K562 (cell line): Measurements from ENCODE around the gene SNIP1. TPM values are rescaled to one million over a fixed set of nuclear protein-coding genes. Genes with fewer than 3 reads are reported as not detected.

Experiments
- ATAC-seq: fragments of 200-7000 bp; cut with Tn5 transposase; 3 replicates; pipeline ENCODE4 v1.9.1; 2020; ENCODE audit warnings: moderate library complexity
- BruUV-seq: library from RNA; stranded (reverse); fragments of 400-500 nt; replicated peaks from 2 replicates; lab custom pipeline; 2021; lab: Mats Ljungman, UMichigan
- CTCF ChIA-PET: fragments of 300-600 bp; formaldehyde crosslinking; extraction: SDS; loops from one replicate; lab custom pipeline; 2021; ENCODE audit warnings: low intra/inter-chr PET ratio; lab: Yijun Ruan, JAX
- POLR2A ChIA-PET: fragments of 300-600, 350-650 bp; sonication (Branson Sonifier 250); formaldehyde crosslinking; extraction: SDS; loops from one replicate; lab custom pipeline; 2021; ENCODE audit warnings: antibody characterized with exemption, inconsistent platforms; lab: Yijun Ruan, JAX
- DNase-seq, 4 experiments: peaks; one replicate each; pipeline versions ENCODE4 v3.0.0 to v3.0.0-alpha.2; 2011 to 2018; ENCODE audit warnings: low spot score in 3 of 4, mixed read lengths in 3 of 4; ENCODE audit errors: extremely low read depth in 1 of 4
- FAIRE-seq: peaks from 2 replicates; lab custom pipeline; 2011; peaks lifted over from hg19 to GRCh38; lab: Jason Lieb, UNC
- H2AFZ ChIP-seq: 2 replicates; pipeline ENCODE4 v1.6.0; 2011; ENCODE audit warnings: low read depth, low read length, control low read depth, inconsistent platforms
- H3K27ac ChIP-seq: fragments of 200-600 bp; 3 replicates; pipeline ENCODE4 v1.8.0; 2011; ENCODE audit warnings: low read depth, mild to moderate bottlenecking, control low read depth, inconsistent platforms, low read length, moderate library complexity, mixed read lengths; ENCODE audit errors: extremely low read depth
- H3K27me3 ChIP-seq, 2 experiments: fragments of 300-600 bp in 1 of 2; 2 replicates in 1 of 2; 3 replicates in 1 of 2; pipeline versions ENCODE4 v1.6.0 to v1.8.0; 2011; ENCODE audit warnings: inconsistent platforms in 2 of 2, low read length in 2 of 2, mild to moderate bottlenecking in 1 of 2, mixed read lengths in 1 of 2, moderate library complexity in 1 of 2; ENCODE audit not compliant: control insufficient read depth in 2 of 2, insufficient read depth in 2 of 2
- H3K36me3 ChIP-seq: fragments of 300-600 bp; 3 replicates; pipeline ENCODE4 v1.8.0; 2011; ENCODE audit warnings: mild to moderate bottlenecking, low read length, inconsistent platforms; ENCODE audit not compliant: control insufficient read depth, insufficient read depth
- H3K4me1 ChIP-seq, 2 experiments: fragments of 200-600 bp in 1 of 2; replicated peaks in 1 of 2; 2 replicates in 1 of 2; 3 replicates in 1 of 2; pipeline versions ENCODE4 v1.5.1 to v1.8.0; 2011; ENCODE audit warnings: inconsistent platforms in 2 of 2, low read length in 2 of 2, mild to moderate bottlenecking in 1 of 2, mixed read lengths in 1 of 2, moderate library complexity in 1 of 2; ENCODE audit not compliant: control insufficient read depth in 2 of 2, insufficient read depth in 2 of 2
- H3K4me2 ChIP-seq: 2 replicates; pipeline ENCODE4 v1.6.1; 2011; ENCODE audit warnings: low read length, control low read depth, inconsistent platforms, mixed read lengths; ENCODE audit not compliant: insufficient read depth
- H3K4me3 ChIP-seq: fragments of 200-600 bp; sonication (generic), shearing (Covaris generic); 2 replicates; pipeline ENCODE4 v1.5.1; 2016; ENCODE audit warnings: control low read depth, inconsistent platforms
- H3K79me2 ChIP-seq: fragments of 200-600 bp; 3 replicates; pipeline ENCODE4 v1.8.0; 2011; ENCODE audit warnings: low read length, inconsistent platforms; ENCODE audit not compliant: control insufficient read depth, insufficient read depth
- H3K9ac ChIP-seq, 2 experiments: 2 replicates each; pipeline versions ENCODE4 v1.6.0 to v1.6.1; 2011; ENCODE audit warnings: low read depth in 2 of 2, low read length in 2 of 2, control low read depth in 1 of 2, inconsistent platforms in 1 of 2, mild to moderate bottlenecking in 1 of 2, mixed read lengths in 1 of 2; ENCODE audit not compliant: insufficient read depth in 1 of 2
- H3K9me1 ChIP-seq: one replicate; pipeline ENCODE4 v1.6.0; 2011; ENCODE audit warnings: inconsistent platforms, mild to moderate bottlenecking, low read length, moderate library complexity; ENCODE audit not compliant: control insufficient read depth, insufficient read depth
- H3K9me3 ChIP-seq: replicated peaks from 2 replicates; pipeline ENCODE4 v1.5.1; 2011; ENCODE audit warnings: low read depth, low read length, inconsistent platforms; ENCODE audit not compliant: control insufficient read depth, insufficient read depth
- H4K20me1 ChIP-seq: replicated peaks from 2 replicates; pipeline ENCODE4 v1.6.1; 2011; ENCODE audit warnings: low read length, inconsistent platforms, mixed read lengths; ENCODE audit not compliant: control insufficient read depth, insufficient read depth
- ATF7 ChIP-seq: fragments of 450-650 bp; IDR thresholded peaks from 2 replicates; pipeline ENCODE4 v1.7.1; 2014; ENCODE audit warnings: mild to moderate bottlenecking, moderate library complexity
- BRD9 ChIP-seq: fragments of 450-650 bp; IDR thresholded peaks from 2 replicates; pipeline ENCODE4 v1.6.1; 2018; ENCODE audit warnings: low read depth; ENCODE audit not compliant: partially characterized antibody
- CHD4 ChIP-seq: fragments of 200-600 bp; sonication (generic); IDR thresholded peaks from 3 replicates; pipeline ENCODE4 v1.6.1; 2012; ENCODE audit warnings: low read depth, mild to moderate bottlenecking, mixed read lengths, low read length, inconsistent platforms; ENCODE audit not compliant: insufficient read depth, insufficient replicate concordance, poor library complexity, severe bottlenecking
- FIP1L1 ChIP-seq: fragments of 200-400 bp; formaldehyde crosslinking; IDR thresholded peaks from 2 replicates; pipeline ENCODE4 v1.6.1; 2018; ENCODE audit warnings: mild to moderate bottlenecking, low read depth, low read length; ENCODE audit not compliant: poor library complexity, severe bottlenecking
- L3MBTL2 ChIP-seq: fragments of 450-650 bp; IDR thresholded peaks from 2 replicates; pipeline ENCODE4 v1.6.1; 2016; ENCODE audit warnings: mild to moderate bottlenecking, moderate library complexity
- MEIS2 ChIP-seq: fragments of 450-650 bp; IDR thresholded peaks from 2 replicates; pipeline ENCODE4 v1.6.1; 2014; ENCODE audit warnings: mild to moderate bottlenecking; ENCODE audit not compliant: partially characterized antibody
- NR2C2 ChIP-seq, 2 experiments: fragments of 200-800 bp in 1 of 2; sonication (Bioruptor generic) in 1 of 2; sonication (generic) in 1 of 2; formaldehyde crosslinking in 1 of 2; IDR thresholded peaks; 2 replicates each; pipeline versions ENCODE4 v1.6.1 to v1.8.0; 2016 to 2022; ENCODE audit warnings: mild to moderate bottlenecking in 1 of 2, missing compliant biosample characterization in 1 of 2, missing genetic modification characterization in 1 of 2, missing genetic modification reagents in 1 of 2
- RAD51 ChIP-seq: fragments of 450-650 bp; IDR thresholded peaks from 2 replicates; pipeline ENCODE4 v1.7.1; 2016; ENCODE audit warnings: low read depth, mild to moderate bottlenecking, borderline replicate concordance
- RHOXF2B ChIP-seq: fragments of 250-450 bp; sonication (Bioruptor Pico); conservative IDR thresholded peaks from 2 replicates; pipeline ENCODE4 v1.5.1; 2021
- SUPT5H ChIP-seq: fragments of 450-650 bp; IDR thresholded peaks from 2 replicates; pipeline ENCODE4 v1.6.1; 2016
- ZBTB17 ChIP-seq: fragments of 450-650 bp; formaldehyde crosslinking; IDR thresholded peaks from 2 replicates; pipeline ENCODE4 v1.4.0; 2020; ENCODE audit warnings: mild to moderate bottlenecking
- ZNF354B ChIP-seq: fragments of 250-450 bp; sonication (Bioruptor Pico); IDR thresholded peaks from 2 replicates; pipeline ENCODE4 v1.4.0; 2020
- whole genome bisulfite sequencing: fragments of 100-300 bp; shearing (Covaris generic); methylation state at CpG from one replicate; pipeline ENCODE4 v1.1.6; 2016; ENCODE audit warnings: low coverage, mixed read lengths; ENCODE audit not compliant: insufficient coverage; ENCODE audit errors: missing lambda C conversion rate; 5-methylcytosine and 5-hydroxymethylcytosine counted together
- in situ Hi-C: fragments of 300-500 bp; cut with MboI; formaldehyde crosslinking; loops from 4 replicates; pipeline ENCODE4 v1.15.0; 2018; ENCODE audit warnings: inconsistent platforms, mixed read lengths
- intact Hi-C: fragments of 100-400 bp; cut with micrococcal nuclease; formaldehyde crosslinking; loops from 2 replicates; pipeline ENCODE4 v1.14.2; 2022
- polyA plus RNA-seq, 8 experiments: library from polyadenylated mRNA; depleted of rRNA in 4 of 8; stranded (reverse) in 5 of 8; unstranded in 3 of 8; fragments of >200 nt; fragmentation: Nextera tagmentation in 2 of 8; fragmentation: Illumina TruSeq in 1 of 8; extraction: Ambion mirVana in 2 of 8; extraction: Trizol in 1 of 8; gene quantifications; 2 replicates each; pipeline versions ENCODE4 v1.2.1 to v1.2.3, GENCODE V29; 2011 to 2014; ENCODE audit warnings: inconsistent platforms in 1 of 8, missing spikeins in 1 of 8
- total RNA-seq, 7 experiments: library from RNA; depleted of rRNA in 6 of 7; stranded (reverse); fragments of >200 nt in 6 of 7; fragmentation: Illumina TruSeq in 2 of 7; extraction: Trizol in 2 of 7; gene quantifications; 2 replicates each; pipeline versions ENCODE4 v1.2.1 to v1.2.3, GENCODE V29; 2011 to 2021; ENCODE audit warnings: low replicate concordance in 1 of 7
- TF ChIP-seq, protein P1 (sequence below): fragments of 250-450 bp; sonication (Bioruptor Pico); IDR thresholded peaks from 2 replicates; pipeline ENCODE4 v1.4.0; 2020

SNIP1 gene
- total and polyA plus RNA-seq, 9 of the 15 experiments (the other 6 are each of a cell fraction or from before 2014, with no cell fraction given) = 2.9 to 25.9 (median 14.6) TPM

DNA sequence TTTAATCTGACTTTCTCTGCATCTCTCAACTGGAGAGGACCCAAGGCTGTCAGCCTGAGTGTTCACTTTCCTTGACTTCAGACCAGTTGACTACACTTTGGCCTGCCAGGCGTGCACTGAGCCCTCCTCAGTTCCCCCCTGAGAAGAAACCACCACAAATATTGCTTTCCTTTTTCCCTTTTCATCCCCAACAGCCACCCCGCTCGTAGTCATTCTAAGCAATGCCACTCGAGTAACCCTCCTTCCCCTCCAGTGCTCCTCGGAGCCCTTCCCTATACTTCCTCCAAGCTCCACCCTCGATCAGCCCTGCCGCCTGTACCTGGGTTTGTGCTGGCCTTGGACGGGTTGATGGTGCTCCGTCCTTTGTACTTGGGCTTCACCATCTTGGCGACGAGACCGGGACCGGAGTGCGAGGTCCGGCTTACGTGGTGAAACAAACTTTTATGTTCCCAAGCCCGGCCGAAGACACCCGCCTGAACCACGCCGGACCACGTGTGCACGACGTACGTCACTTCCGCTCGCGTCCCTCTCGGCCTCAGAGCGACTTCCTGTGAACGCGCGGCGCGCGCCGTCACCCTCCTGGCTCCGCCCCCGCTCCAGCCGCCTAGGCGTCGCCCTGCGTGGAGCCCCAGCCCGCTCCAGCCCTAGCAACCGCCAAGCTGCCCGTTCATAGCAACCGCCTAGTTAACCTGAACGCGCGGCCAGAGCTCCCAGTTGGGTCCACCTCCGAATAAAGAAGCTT is 41.5 kb upstream of the SNIP1 start, which contains the start of gene GNL2:
TSS of gene GNL2 (minus strand) at position 498 of the 742 bp plus-strand sequence. CDS start at position 383, 115 bp downstream.
- Histone ChIP-seq H3K27me3 (peaks cover 7 to 15% of the 10 kb centered on the region in 2 experiments; a peak in 4 of 5 replicates), H3K27ac (peak within 1 kb of the TSS; percentile 84), H3K9me3 (no peaks in the 10 kb centered on the region), H3K9me1 (no peaks in the 10 kb centered on the region), H3K4me1 (peaks cover 2 to 14% of the 10 kb centered on the region in 2 experiments; a peak in 3 of 5 replicates), H3K36me3 (peaks cover 34% of the 10 kb centered on the region), H3K79me2 (peaks cover 44% of the 10 kb centered on the region), H2AFZ (peak within 1 kb of the TSS; percentile 99), H3K9ac (peak within 1 kb of the TSS; percentile 97), H4K20me1 (peaks cover 3% of the 10 kb centered on the region), H3K4me2 (peak within 1 kb of the TSS; percentile 97), H3K4me3 (peak within 1 kb of the TSS; percentile 76)
- FAIRE-seq = peak; percentile 96
- DNase-seq = peak; percentile 98 to 100 (median 100)
- CTCF ChIA-PET = interaction anchor here (0.9 kb wide), 1 partner anchor 140 kb away, joined by 4 read pairs; no protein-coding TSS in a partner anchor
- in situ Hi-C loops = no loop called here
- POLR2A ChIA-PET = interaction anchor here (0.6 to 1.5 kb wide), 17 partner anchors 10 to 570 kb away, joined by 3 to 10 read pairs (median 4); partner anchors contain the start of gene CDCA8
- WGBS = under 1% methylated on average over 49 of the region's 51 CpGs
- intact Hi-C loops = no loop called here
- no TSS peak for BruUV-seq
- ATAC-seq = peak; percentile 99
- TF ChIP-seq, protein P1, sequence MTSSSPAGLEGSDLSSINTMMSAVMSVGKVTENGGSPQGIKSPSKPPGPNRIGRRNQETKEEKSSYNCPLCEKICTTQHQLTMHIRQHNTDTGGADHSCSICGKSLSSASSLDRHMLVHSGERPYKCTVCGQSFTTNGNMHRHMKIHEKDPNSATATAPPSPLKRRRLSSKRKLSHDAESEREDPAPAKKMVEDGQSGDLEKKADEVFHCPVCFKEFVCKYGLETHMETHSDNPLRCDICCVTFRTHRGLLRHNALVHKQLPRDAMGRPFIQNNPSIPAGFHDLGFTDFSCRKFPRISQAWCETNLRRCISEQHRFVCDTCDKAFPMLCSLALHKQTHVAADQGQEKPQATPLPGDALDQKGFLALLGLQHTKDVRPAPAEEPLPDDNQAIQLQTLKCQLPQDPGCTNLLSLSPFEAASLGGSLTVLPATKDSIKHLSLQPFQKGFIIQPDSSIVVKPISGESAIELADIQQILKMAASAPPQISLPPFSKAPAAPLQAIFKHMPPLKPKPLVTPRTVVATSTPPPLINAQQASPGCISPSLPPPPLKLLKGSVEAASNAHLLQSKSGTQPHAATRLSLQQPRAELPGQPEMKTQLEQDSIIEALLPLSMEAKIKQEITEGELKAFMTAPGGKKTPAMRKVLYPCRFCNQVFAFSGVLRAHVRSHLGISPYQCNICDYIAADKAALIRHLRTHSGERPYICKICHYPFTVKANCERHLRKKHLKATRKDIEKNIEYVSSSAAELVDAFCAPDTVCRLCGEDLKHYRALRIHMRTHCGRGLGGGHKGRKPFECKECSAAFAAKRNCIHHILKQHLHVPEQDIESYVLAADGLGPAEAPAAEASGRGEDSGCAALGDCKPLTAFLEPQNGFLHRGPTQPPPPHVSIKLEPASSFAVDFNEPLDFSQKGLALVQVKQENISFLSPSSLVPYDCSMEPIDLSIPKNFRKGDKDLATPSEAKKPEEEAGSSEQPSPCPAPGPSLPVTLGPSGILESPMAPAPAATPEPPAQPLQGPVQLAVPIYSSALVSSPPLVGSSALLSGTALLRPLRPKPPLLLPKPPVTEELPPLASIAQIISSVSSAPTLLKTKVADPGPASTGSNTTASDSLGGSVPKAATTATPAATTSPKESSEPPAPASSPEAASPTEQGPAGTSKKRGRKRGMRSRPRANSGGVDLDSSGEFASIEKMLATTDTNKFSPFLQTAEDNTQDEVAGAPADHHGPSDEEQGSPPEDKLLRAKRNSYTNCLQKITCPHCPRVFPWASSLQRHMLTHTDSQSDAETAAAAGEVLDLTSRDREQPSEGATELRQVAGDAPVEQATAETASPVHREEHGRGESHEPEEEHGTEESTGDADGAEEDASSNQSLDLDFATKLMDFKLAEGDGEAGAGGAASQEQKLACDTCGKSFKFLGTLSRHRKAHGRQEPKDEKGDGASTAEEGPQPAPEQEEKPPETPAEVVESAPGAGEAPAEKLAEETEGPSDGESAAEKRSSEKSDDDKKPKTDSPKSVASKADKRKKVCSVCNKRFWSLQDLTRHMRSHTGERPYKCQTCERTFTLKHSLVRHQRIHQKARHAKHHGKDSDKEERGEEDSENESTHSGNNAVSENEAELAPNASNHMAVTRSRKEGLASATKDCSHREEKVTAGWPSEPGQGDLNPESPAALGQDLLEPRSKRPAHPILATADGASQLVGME (CRISPR knock-in tag) = peak; percentile 50; the same call in 1 of the 2 replicates
- TF ChIP-seq CHD4 = no peak
- no peak for TF ChIP-seq FIP1L1
- no peak for TF ChIP-seq NR2C2 (CRISPR knock-in tag; IDR thresholded peaks at IDR 0.05)
- peak; percentile 59 for TF ChIP-seq NR2C2 (tag; IDR thresholded peaks at IDR 0.05)
- peak; percentile 93 for TF ChIP-seq ATF7
- peak; percentile 93 for TF ChIP-seq L3MBTL2
- TF ChIP-seq MEIS2 = no peak
- TF ChIP-seq RHOXF2B (CRISPR knock-in tag) = 0 out of 2 replicates have a peak, but pooled peaks have one; percentile 46
- TF ChIP-seq BRD9 = no peak
- peak; percentile 96 for TF ChIP-seq SUPT5H
- TF ChIP-seq ZNF354B (CRISPR knock-in tag) = no peak
- TF ChIP-seq RAD51 = peak; percentile 90
- 0 out of 2 replicates have a peak, but pooled peaks have one; percentile 70 for TF ChIP-seq ZBTB17 (CRISPR knock-in tag)
